Hematopoietic multipotent progenitor cell treated with erythropoietin and hydrocortisone succinate and interleukin-3 and kit ligand, for 8 days (in vitro differentiated cells): ENCODE measurements around the gene CRIM1.
"Not testable (repeated sequence)": the region's sequence is repeated elsewhere in the genome, so short reads cannot be mapped to it uniquely, and the experiment has no call there.

Source experiments
- DNase-seq: peaks from one replicate; pipeline ENCODE4 v3.0.0-alpha.2; 2015

Gene CRIM1

GRCh38 chr2:36355151-36355889, at the start of gene CRIM1:
Gene CRIM1 (plus strand): TSS chr2:36355778. CDS start chr2:36356293, 515 bp downstream.
- peak; percentile 25 for DNase-seq

GRCh38 chr2:36307441-36307840, 48.1 kb upstream of the CRIM1 start:
- DNase-seq: no peak

GRCh38 chr2:36310444-36310843, 45.1 kb upstream of the CRIM1 start:
- DNase-seq: not testable (repeated sequence)

- no peak for DNase-seq
Observed at GRCh38 chr2:36318547-36318946, 37.0 kb upstream of the CRIM1 start.

- peak; percentile 2 for DNase-seq
Observed at GRCh38 chr2:36322108-36322507, 33.5 kb upstream of the CRIM1 start.

GRCh38 chr2:36326286-36326685, 29.3 kb upstream of the CRIM1 start:
- DNase-seq: no peak

GRCh38 chr2:36329251-36329650, 26.3 kb upstream of the CRIM1 start:
- no peak for DNase-seq

GRCh38 chr2:36329746-36330472, 25.7 kb upstream of the CRIM1 start:
- no peak for DNase-seq

- no peak for DNase-seq
Observed at GRCh38 chr2:36330473-36331395, 24.8 kb upstream of the CRIM1 start.

GRCh38 chr2:36333350-36334012, 22.1 kb upstream of the CRIM1 start:
- no peak for DNase-seq

- DNase-seq: no peak
Observed at GRCh38 chr2:36335597-36335996, 20.0 kb upstream of the CRIM1 start.

- no peak for DNase-seq
Observed at GRCh38 chr2:36336321-36336720, 19.3 kb upstream of the CRIM1 start.

GRCh38 chr2:36337354-36337753, 18.2 kb upstream of the CRIM1 start:
- no peak for DNase-seq

- no peak for DNase-seq
Observed at GRCh38 chr2:36338124-36338826, 17.3 kb upstream of the CRIM1 start.

- no peak for DNase-seq
Observed at GRCh38 chr2:36338827-36339145, 16.8 kb upstream of the CRIM1 start.

GRCh38 chr2:36339607-36340218, 15.9 kb upstream of the CRIM1 start:
- no peak for DNase-seq

GRCh38 chr2:36343606-36344005, 12.0 kb upstream of the CRIM1 start:
- no peak for DNase-seq

GRCh38 chr2:36348721-36349120, 6.9 kb upstream of the CRIM1 start:
- no peak for DNase-seq

GRCh38 chr2:36351291-36351690, 4.3 kb upstream of the CRIM1 start:
- no peak for DNase-seq

GRCh38 chr2:36351736-36352349, 3.7 kb upstream of the CRIM1 start:
- peak; percentile 51 for DNase-seq

- peak; percentile 54 for DNase-seq
Observed at GRCh38 chr2:36352701-36353100, 2.9 kb upstream of the CRIM1 start.
